OCI-LY3 (cell line): Measurements from ENCODE around the gene SPATA9.

ENCODE experiments used
- H2AFZ ChIP-seq: fragments of 200-600, 300-600 bp; shearing (Covaris generic); 2 replicates; pipeline ENCODE4 v1.6.0; 2014; ENCODE audit warnings: antibody characterized with exemption, low read depth, low read length
- H3K27ac ChIP-seq: fragments of 200-600, 300-600 bp; sonication (generic); 2 replicates; pipeline ENCODE4 v1.5.1; 2014; ENCODE audit warnings: mild to moderate bottlenecking, low read length, moderate library complexity, mixed read lengths
- H3K27me3 ChIP-seq: fragments of 200-600, 300-600 bp; sonication (generic); 2 replicates; pipeline ENCODE4 v1.6.1; 2014; ENCODE audit warnings: low read depth, low read length, mixed read lengths
- H3K36me3 ChIP-seq: fragments of 200-600, 300-600 bp; sonication (generic); replicated peaks from 2 replicates; pipeline ENCODE3; 2014; ENCODE audit warnings: low read depth, low read length, mixed read lengths
- H3K4me1 ChIP-seq: fragments of 300-600, 200-600 bp; sonication (generic); 2 replicates; pipeline ENCODE4 v1.6.1; 2014; ENCODE audit warnings: low read length, mixed read lengths
- H3K4me2 ChIP-seq: fragments of 200-600, 300-600 bp; sonication (generic); 2 replicates; pipeline ENCODE4 v1.6.1; 2014; ENCODE audit warnings: low read length, mixed read lengths
- H3K4me3 ChIP-seq: fragments of 300-600, 200-600 bp; sonication (generic); 2 replicates; pipeline ENCODE4 v1.5.1; 2014; ENCODE audit warnings: antibody characterized with exemption, mild to moderate bottlenecking, low read length, moderate library complexity
- H3K79me2 ChIP-seq: fragments of 300-600, 200-600 bp; shearing (Covaris generic); 2 replicates; pipeline ENCODE4 v1.6.1; 2014; ENCODE audit warnings: mild to moderate bottlenecking, low read length, mixed read lengths
- H3K9ac ChIP-seq: fragments of 300-600, 200-600 bp; shearing (Covaris generic); 2 replicates; pipeline ENCODE4 v1.6.0; 2014; ENCODE audit warnings: mild to moderate bottlenecking, low read length, moderate library complexity
- H3K9me3 ChIP-seq: fragments of 200-600, 300-600 bp; shearing (Covaris generic); 2 replicates; pipeline ENCODE4 v1.6.1; 2014; ENCODE audit warnings: low read length, mixed read lengths; ENCODE audit not compliant: insufficient read depth
- H4K20me1 ChIP-seq: fragments of 200-600, 300-600 bp; sonication (generic); 2 replicates; pipeline ENCODE4 v1.6.1; 2016; ENCODE audit warnings: low read length, mixed read lengths; ENCODE audit not compliant: insufficient read depth
- CTCF ChIP-seq: fragments of 200-600, 300-600 bp; sonication (generic); IDR thresholded peaks from 2 replicates; pipeline ENCODE4 v1.5.1; 2014; ENCODE audit warnings: antibody characterized with exemption, low read length, low read depth
- EZH2phosphoT487 ChIP-seq: fragments of 200-600 bp; shearing (Covaris generic); IDR thresholded peaks from 2 replicates; pipeline ENCODE4 v1.6.1; 2018; ENCODE audit warnings: antibody characterized with exemption, mixed run types, low read depth

Gene SPATA9

GRCh38 chr5:95682891-95683290 is at the start of gene SPATA9:
Gene SPATA9 (minus strand): TSS chr5:95682991. CDS start chr5:95682854, 137 bp downstream.
- no peak within 1 kb of the TSS for H3K4me3 ChIP-seq
- no peaks in the 10 kb centered on the region for H3K79me2 ChIP-seq
- no peaks in the 10 kb centered on the region for H4K20me1 ChIP-seq
- H2AFZ ChIP-seq: no peak within 1 kb of the TSS
- no peak within 1 kb of the TSS for H3K9ac ChIP-seq
- H3K36me3 ChIP-seq: no peaks in the 10 kb centered on the region
- no peaks in the 10 kb centered on the region for H3K27me3 ChIP-seq
- TF ChIP-seq CTCF: no peak
- no peak for TF ChIP-seq EZH2phosphoT487
- no peak within 1 kb of the TSS for H3K4me2 ChIP-seq
- no peak within 1 kb of the TSS for H3K27ac ChIP-seq
- no peaks in the 10 kb centered on the region for H3K9me3 ChIP-seq
- no peaks in the 10 kb centered on the region for H3K4me1 ChIP-seq

GRCh38 chr5:95731571-95732554 is 49.1 kb upstream of the SPATA9 start:
- H3K27ac ChIP-seq: no peak overlapping the region
- H3K4me3 ChIP-seq: peak overlapping the region; percentile 99
- peaks cover 22% of the 10 kb centered on the region for H3K4me1 ChIP-seq
- H3K4me2 ChIP-seq: peak overlapping the region; percentile 93
- peak overlapping the region; percentile 77 for H3K9ac ChIP-seq
- no peaks in the 10 kb centered on the region for H3K9me3 ChIP-seq
- no peak for TF ChIP-seq EZH2phosphoT487
- no peak for TF ChIP-seq CTCF
- peak overlapping the region; percentile 98 for H2AFZ ChIP-seq
- H3K27me3 ChIP-seq: no peaks in the 10 kb centered on the region
- no peaks in the 10 kb centered on the region for H3K79me2 ChIP-seq
- H4K20me1 ChIP-seq: no peaks in the 10 kb centered on the region
- H3K36me3 ChIP-seq: no peaks in the 10 kb centered on the region

GRCh38 chr5:95730730-95731570 is 48.2 kb upstream of the SPATA9 start, which contains the start of gene RHOBTB3:
Gene RHOBTB3 (plus strand): TSS chr5:95731336. CDS start chr5:95731683, 347 bp downstream.
- TF ChIP-seq EZH2phosphoT487 (no peak), CTCF (no peak)
- Histone ChIP-seq H3K4me1 (peaks cover 29% of the 10 kb centered on the region), H3K27ac (no peak within 1 kb of the TSS), H3K79me2 (no peaks in the 10 kb centered on the region), H3K4me3 (peak within 1 kb of the TSS; percentile 99), H2AFZ (peak within 1 kb of the TSS; percentile 98), H3K9me3 (no peaks in the 10 kb centered on the region), H4K20me1 (no peaks in the 10 kb centered on the region), H3K36me3 (no peaks in the 10 kb centered on the region), H3K4me2 (peak within 1 kb of the TSS; percentile 93), H3K9ac (peak within 1 kb of the TSS; percentile 77), H3K27me3 (no peaks in the 10 kb centered on the region)
